ENCODE data around the gene AKT3. TPM values are rescaled to one million over a fixed set of nuclear protein-coding genes. Genes with fewer than 3 reads are reported as not detected.

The AKT3 gene
- total RNA-seq, 2 donors from 2014 or later, result 46.0 to 85.8 TPM

- Histone ChIP-seq H3K4me3 (no peak overlapping the region), H3K4me1 (ENCODE audit: control insufficient read depth in 1 of 2, low read depth in 2 of 2) (no peaks in the 10 kb centered on the region), H3K27me3 (replicated peaks; ENCODE audit: insufficient read depth) (no peaks in the 10 kb centered on the region), H3K9me3 (no peaks in the 10 kb centered on the region), H3K27ac (no peak overlapping the region), H3K36me3 (peaks cover 2% of the 10 kb centered on the region)
- TF ChIP-seq, protein P1, sequence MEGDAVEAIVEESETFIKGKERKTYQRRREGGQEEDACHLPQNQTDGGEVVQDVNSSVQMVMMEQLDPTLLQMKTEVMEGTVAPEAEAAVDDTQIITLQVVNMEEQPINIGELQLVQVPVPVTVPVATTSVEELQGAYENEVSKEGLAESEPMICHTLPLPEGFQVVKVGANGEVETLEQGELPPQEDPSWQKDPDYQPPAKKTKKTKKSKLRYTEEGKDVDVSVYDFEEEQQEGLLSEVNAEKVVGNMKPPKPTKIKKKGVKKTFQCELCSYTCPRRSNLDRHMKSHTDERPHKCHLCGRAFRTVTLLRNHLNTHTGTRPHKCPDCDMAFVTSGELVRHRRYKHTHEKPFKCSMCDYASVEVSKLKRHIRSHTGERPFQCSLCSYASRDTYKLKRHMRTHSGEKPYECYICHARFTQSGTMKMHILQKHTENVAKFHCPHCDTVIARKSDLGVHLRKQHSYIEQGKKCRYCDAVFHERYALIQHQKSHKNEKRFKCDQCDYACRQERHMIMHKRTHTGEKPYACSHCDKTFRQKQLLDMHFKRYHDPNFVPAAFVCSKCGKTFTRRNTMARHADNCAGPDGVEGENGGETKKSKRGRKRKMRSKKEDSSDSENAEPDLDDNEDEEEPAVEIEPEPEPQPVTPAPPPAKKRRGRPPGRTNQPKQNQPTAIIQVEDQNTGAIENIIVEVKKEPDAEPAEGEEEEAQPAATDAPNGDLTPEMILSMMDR (IDR thresholded peaks at IDR 0.05), result no peak
- DNase-seq (ENCODE audit: low spot score) (no peak), ATAC-seq (ENCODE audit: insufficient number of reproducible peaks, low FRiP score, low read depth) (no peak)
Observed at GRCh38 chr1:243628476-243628907, 221.6 kb downstream of the AKT3 start.

GRCh38 chr1:243623841-243624240 lies 226.2 kb downstream of the AKT3 start:
- peaks cover 9% of the 10 kb centered on the region for H3K36me3 ChIP-seq
- H3K4me1 ChIP-seq (ENCODE audit: control insufficient read depth in 1 of 2, low read depth in 2 of 2), result no peaks in the 10 kb centered on the region
- ATAC-seq (ENCODE audit: insufficient number of reproducible peaks, low FRiP score, low read depth), result no peak
- TF ChIP-seq, protein P1 (IDR thresholded peaks at IDR 0.05), result no peak
- no peak for DNase-seq (ENCODE audit: low spot score)
- no peaks in the 10 kb centered on the region for H3K9me3 ChIP-seq
- H3K27ac ChIP-seq, result no peak overlapping the region
- H3K4me3 ChIP-seq, result no peak overlapping the region
- H3K27me3 ChIP-seq (replicated peaks; ENCODE audit: insufficient read depth), result no peaks in the 10 kb centered on the region

- no peaks in the 10 kb centered on the region for H3K9me3 ChIP-seq
- H3K27ac ChIP-seq, result no peak overlapping the region
- H3K4me3 ChIP-seq, result no peak overlapping the region
- H3K27me3 ChIP-seq (replicated peaks; ENCODE audit: insufficient read depth), result no peaks in the 10 kb centered on the region
- H3K36me3 ChIP-seq, result peaks cover 9% of the 10 kb centered on the region
- ATAC-seq (ENCODE audit: insufficient number of reproducible peaks, low FRiP score, low read depth) (no peak), DNase-seq (ENCODE audit: low spot score) (no peak)
- no peaks in the 10 kb centered on the region for H3K4me1 ChIP-seq (ENCODE audit: control insufficient read depth in 1 of 2, low read depth in 2 of 2)
- TF ChIP-seq, protein P1 (IDR thresholded peaks at IDR 0.05), result no peak
Observed at GRCh38 chr1:243621973-243622372, 228.1 kb downstream of the AKT3 start.

GRCh38 chr1:243620096-243620495 lies 229.9 kb downstream of the AKT3 start:
- H3K27ac ChIP-seq, result no peak overlapping the region
- ATAC-seq (ENCODE audit: insufficient number of reproducible peaks, low FRiP score, low read depth), result no peak
- TF ChIP-seq, protein P1 (IDR thresholded peaks at IDR 0.05), result no peak
- no peaks in the 10 kb centered on the region for H3K9me3 ChIP-seq
- H3K27me3 ChIP-seq (replicated peaks; ENCODE audit: insufficient read depth), result no peaks in the 10 kb centered on the region
- no peaks in the 10 kb centered on the region for H3K4me1 ChIP-seq (ENCODE audit: control insufficient read depth in 1 of 2, low read depth in 2 of 2)
- no peak for DNase-seq (ENCODE audit: low spot score)
- peaks cover 9% of the 10 kb centered on the region for H3K36me3 ChIP-seq
- no peak overlapping the region for H3K4me3 ChIP-seq

- no peak overlapping the region for H3K27ac ChIP-seq
- TF ChIP-seq, protein P1 (IDR thresholded peaks at IDR 0.05), result no peak
- no peak for DNase-seq (ENCODE audit: low spot score)
Observed at GRCh38 chr1:243609698-243610097, 240.3 kb downstream of the AKT3 start.

More at GRCh38 chr1:243609698-243610097, 240.3 kb downstream of the AKT3 start:
- H3K4me3 ChIP-seq, result no peak overlapping the region
- no peaks in the 10 kb centered on the region for H3K27me3 ChIP-seq (replicated peaks; ENCODE audit: insufficient read depth)
- H3K9me3 ChIP-seq, result no peaks in the 10 kb centered on the region
- no peaks in the 10 kb centered on the region for H3K4me1 ChIP-seq (ENCODE audit: control insufficient read depth in 1 of 2, low read depth in 2 of 2)
- ATAC-seq (ENCODE audit: insufficient number of reproducible peaks, low FRiP score, low read depth), result no peak
- H3K36me3 ChIP-seq, result peaks cover 2% of the 10 kb centered on the region

All from thoracic aorta (tissue), 2 donors.